Measurements from ENCODE around the gene BUB1.
A peak's percentile ranks its signal among the peaks of the same experiment; 100 is the strongest.

BUB1 gene

DNA sequence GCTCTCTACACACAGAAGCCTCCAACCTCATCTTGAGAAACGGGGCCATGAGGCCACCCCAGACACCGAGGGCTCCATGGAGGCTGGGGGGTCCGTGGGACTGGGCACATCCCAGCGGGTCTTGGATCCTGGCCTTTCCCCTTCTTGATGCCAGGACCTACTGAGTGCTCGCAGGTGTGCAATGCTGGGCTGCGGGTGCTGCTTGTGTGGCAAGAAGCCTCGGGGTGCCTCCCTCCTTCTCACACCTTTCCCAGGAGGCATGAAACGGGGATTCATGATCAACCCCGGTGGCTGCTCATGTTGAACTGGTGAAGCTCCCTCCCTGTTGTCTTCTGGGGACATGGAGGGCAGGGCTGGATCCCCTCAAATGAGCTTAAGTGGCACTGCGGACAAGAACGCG lies 2.0 kb upstream of the BUB1 start:
- DNase-seq (ENCODE audit: insufficient read length, low spot score) (no peak), FAIRE-seq (no peak)
- TF ChIP-seq POLR2A (IDR thresholded peaks at IDR 0.05; ENCODE audit: low read depth, low read length), result no peak

DNA sequence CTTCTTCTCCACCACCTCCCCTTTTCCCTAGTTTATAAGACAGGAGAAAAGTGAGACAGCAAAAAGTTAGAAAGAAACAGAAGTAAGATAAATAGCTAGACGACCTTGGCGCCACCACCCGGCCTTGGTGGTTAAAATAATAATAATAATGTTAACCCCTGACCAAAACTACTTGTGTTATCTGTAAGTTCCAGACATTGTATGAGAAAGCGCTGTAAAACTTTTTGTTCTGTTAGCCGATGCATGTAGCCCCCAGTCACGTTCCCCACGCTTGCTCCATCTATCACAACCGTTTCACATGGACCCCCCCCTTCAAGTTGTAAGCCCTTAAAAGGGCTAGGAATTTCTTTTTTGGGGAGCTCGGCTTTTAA lies 1.5 kb upstream of the BUB1 start:
- no peak for TF ChIP-seq POLR2A (IDR thresholded peaks at IDR 0.05; ENCODE audit: low read depth, low read length)
- DNase-seq (ENCODE audit: insufficient read length, low spot score) (no peak), FAIRE-seq (no peak)

DNA sequence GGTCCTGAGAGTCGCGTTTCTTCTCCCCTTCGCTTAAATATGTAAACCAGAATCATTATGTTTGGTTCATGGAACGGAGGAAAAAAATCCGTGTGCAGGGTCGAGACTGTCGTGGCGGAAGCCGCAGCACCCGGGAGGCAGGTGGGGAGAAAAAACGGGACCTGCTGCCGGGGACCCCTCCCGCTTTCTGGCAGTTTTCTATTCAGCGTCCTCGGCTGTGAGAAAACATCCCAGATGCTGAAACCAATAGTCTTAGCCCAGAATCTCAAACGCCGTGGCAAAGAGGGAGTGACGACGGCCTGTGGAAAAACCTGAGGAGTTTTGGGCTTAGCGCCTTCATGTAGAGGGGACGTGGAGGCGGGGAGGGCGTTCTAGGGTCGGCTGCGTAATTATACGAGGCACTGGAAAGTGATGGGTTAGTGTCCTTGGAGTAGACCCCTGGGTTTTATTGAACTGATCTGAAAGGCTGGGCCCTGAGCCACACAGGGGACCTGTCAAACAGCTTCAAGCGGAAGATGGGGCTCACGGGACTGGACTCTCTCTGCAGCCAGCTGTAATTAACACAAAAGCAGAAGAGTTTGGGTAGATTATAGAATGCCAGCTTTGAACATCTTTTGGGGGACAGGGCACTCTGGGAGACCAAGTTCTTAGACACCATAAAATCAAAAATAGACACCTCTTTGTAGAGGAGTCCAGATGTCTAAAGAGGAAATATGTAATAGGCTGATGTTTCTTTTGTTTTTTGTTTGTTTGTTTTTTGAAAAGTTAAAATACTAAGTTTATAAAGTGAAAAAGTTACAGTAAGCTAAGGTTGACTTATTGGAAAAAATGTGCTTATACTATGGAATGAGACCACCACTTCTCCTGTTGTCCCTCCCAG lies 834 bp upstream of the BUB1 start:
- no peak for TF ChIP-seq POLR2A (IDR thresholded peaks at IDR 0.05; ENCODE audit: low read depth, low read length)
- FAIRE-seq (no peak), DNase-seq (ENCODE audit: insufficient read length, low spot score) (peak; percentile 11)

DNA sequence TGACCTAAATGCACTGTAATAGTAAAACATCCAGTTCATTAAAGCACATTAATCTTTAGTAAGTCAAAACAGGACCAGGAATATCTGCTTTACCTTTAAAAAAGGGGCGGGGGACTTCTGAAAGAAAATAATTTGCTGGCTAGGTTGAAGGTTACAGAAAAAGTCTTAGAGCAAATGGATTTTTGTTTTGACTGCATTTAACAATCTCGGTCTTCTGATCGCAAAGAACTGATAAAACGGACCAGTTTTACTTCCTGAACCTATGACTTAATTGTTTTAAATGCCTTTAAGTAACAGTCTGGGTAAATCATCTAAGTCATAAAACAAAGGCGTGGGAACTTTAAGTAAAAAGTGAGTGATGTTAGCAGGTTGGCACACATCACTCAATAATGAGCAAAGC lies 783 bp downstream of the BUB1 start:
- FAIRE-seq, result no peak
- TF ChIP-seq POLR2A (IDR thresholded peaks at IDR 0.05; ENCODE audit: low read depth, low read length), result no peak
- DNase-seq (ENCODE audit: insufficient read length, low spot score), result no peak

DNA sequence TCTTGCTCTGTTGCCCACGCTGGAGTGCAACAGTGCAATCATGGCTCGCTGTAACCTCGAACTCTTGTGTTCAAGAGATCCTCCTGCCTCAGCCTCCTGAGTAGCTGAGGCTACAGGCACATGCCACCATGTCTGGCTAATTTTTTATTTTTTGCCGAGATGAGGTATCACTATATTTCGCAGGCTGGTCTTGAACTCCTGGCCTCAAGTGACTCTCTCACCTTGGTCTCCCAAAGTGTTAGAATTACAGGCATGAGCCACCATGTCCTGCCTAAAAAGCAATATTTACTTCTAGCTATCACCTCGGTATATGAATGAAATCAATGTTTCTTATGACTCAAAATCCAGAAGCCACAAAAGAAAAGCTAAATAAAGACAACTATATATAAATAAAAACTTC lies 2.2 kb downstream of the BUB1 start:
- no peak for FAIRE-seq
- DNase-seq (ENCODE audit: insufficient read length, low spot score), result no peak
- TF ChIP-seq POLR2A (IDR thresholded peaks at IDR 0.05; ENCODE audit: low read depth, low read length), result no peak

DNA sequence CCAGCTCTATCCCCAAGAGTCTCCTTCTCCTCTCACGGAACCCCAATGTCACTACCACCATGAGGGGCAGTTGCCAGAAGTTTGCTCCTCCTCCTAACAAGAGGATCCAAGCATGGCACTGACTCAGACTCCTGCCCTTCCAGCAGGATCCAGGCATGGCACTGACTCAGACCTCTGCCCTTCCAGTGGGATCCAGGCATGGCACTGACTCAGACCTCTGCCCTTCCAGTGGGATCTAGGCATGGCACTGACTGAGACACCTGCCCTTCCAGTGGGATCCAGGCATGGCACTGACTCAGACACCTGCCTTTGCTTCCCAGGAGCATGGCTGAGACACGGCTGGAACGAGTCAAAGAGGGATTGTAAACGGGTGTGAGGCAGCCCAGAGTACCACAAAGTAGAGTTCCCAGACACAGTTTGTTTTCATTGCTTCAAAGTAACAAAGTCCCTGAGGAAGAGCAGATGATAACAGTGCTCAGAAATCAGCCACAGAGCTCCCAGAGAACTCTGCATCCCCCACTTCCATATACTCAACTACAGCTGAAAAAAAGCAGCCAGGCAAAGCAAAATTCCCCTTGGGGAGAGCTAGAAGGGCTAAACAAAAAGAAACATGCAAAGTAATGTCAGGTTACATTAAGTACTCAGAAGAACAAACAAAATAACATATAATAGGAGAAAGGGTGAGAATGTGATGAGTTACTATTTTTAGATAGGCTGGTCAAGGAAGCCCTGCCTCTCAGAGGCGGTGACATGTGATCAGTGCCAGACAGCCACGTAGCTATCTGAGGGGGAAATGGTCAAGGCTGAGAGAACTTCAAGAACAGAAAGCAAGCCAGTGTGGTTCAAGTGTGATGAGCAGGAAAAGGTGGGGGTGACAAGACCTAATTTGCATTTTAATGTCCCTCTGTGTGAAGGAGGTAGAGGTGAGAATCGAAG lies 3.0 kb downstream of the BUB1 start:
- FAIRE-seq (peak; percentile 96), DNase-seq (ENCODE audit: insufficient read length, low spot score) (peak; percentile 64)
- TF ChIP-seq POLR2A (IDR thresholded peaks at IDR 0.05; ENCODE audit: low read depth, low read length), result no peak

DNA sequence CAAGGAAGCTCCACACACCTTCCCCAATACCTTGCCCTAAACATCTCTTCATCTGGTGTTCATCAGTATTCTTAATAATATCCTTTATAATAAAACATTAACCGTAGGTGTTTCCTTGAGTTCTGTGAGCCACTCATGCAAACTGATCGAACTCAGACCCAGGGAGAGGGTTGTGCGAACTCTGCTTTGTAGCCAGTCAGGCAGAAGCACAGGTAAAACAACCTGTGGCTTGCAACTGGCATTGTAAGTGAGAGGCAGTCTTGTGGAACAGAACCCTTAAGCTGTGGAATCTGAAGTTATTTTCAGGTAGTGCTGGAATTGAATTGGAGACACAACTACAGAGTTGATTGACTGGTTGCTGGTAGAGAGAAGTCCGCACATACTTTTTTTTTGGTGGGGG lies 4.7 kb downstream of the BUB1 start:
- FAIRE-seq (no peak), DNase-seq (ENCODE audit: insufficient read length, low spot score) (no peak)
- TF ChIP-seq POLR2A (IDR thresholded peaks at IDR 0.05; ENCODE audit: low read depth, low read length), result no peak

DNA sequence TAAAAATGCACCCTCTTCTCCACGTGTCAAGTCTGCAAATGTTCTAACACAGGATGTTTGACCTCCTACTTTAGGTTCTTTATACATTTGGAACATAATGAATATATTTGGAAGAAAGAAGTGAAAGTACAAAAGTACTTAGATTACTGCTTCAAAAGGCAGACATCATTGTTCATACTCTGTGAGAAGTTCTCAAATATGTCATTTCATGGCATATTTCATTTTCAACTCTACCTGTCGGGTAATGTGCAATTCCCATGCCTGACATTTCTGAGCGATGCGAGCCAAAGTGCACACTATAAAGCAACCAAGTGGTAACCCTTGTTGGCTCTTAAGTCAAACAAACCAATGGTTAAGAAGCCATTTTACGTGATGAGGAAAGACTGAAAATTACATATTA lies 7.0 kb downstream of the BUB1 start:
- no peak for FAIRE-seq

DNA sequence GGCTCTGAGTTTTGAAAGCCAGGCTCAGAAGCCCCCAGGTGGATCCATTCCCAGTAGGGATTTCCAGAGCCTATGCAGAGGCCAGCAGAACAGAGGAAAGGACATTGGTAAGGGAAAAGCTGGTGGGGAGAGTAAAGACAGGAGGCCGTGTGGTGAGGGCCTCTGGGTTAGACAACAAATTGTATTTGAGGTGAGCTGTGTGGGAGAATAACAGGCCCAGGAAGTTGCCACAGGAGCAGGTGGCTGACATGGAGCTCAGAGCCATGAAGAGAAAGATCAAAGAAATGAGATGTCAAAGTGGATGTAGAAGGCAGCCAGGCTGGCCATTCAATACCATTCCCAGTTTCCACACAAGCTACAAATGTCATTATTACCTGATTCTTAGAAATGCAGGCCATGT lies 8.8 kb downstream of the BUB1 start:
- TF ChIP-seq POLR2A (IDR thresholded peaks at IDR 0.05; ENCODE audit: low read depth, low read length), result no peak
- DNase-seq (ENCODE audit: insufficient read length, low spot score), result no peak
- FAIRE-seq, result no peak

More for the DNA sequence above, 7.0 kb downstream of the BUB1 start:
- DNase-seq (ENCODE audit: insufficient read length, low spot score), result no peak
- TF ChIP-seq POLR2A (IDR thresholded peaks at IDR 0.05; ENCODE audit: low read depth, low read length), result no peak

DNA sequence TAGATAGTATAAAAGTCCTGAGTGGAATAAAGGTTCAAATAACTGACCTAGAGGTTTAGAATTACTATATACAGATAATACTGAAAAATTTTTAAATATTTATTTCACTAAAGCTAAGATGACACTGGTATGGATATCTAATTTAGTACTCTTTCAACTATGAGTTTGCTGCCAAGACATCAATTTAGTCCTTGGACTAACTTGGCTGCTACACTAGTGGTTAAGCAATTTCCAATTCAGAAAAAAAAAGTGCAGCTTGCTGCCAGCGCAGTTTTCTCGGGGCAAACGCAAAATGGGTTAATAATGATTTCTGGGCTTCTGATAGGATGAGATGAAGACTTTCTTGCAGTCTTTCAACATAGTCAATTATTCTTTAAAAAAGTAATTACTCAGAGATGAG lies 10.8 kb downstream of the BUB1 start:
- no peak for TF ChIP-seq POLR2A (IDR thresholded peaks at IDR 0.05; ENCODE audit: low read depth, low read length)
- no peak for DNase-seq (ENCODE audit: insufficient read length, low spot score)
- no peak for FAIRE-seq

DNA sequence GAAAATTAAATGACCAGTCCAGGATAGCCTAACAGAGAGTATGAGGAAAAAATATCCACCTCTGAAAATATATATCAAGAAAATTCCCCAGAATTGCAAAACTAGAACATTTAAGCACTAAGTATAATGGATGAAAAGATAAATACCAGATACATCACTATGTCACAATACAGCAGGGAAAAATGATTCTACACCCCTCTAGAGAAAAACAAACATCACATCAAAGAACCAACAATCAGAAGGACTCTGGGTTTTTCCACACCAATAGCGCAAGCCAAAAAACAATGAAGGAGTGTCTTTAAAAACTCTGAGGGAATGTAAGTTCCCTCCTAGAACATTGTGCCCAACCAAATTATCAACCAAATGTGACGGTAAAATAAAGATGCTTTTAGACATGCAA lies 13.7 kb downstream of the BUB1 start:
- FAIRE-seq (no peak), DNase-seq (ENCODE audit: insufficient read length, low spot score) (no peak)
- no peak for TF ChIP-seq POLR2A (IDR thresholded peaks at IDR 0.05; ENCODE audit: low read depth, low read length)

DNA sequence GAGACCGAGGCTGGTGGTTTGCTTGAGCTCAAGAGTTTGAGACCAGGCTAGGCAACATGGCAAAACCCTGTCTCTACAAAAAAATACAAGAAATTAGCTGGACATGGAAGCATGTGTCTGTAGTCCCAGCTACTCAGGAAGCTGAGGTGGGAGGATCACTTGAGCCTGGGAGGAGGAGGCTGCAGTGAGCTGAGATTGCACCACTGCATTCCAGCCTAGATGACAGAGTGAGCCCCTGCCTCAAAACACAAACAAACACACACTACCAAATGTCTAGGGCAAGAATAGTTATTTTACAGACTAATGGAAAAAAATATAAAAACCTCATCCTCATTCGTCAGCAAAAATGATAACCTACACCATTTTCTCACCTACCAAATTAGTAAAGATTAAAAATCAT lies 15.3 kb downstream of the BUB1 start:
- DNase-seq (ENCODE audit: insufficient read length, low spot score) (no peak), FAIRE-seq (no peak)
- TF ChIP-seq POLR2A (IDR thresholded peaks at IDR 0.05; ENCODE audit: low read depth, low read length), result no peak

DNA sequence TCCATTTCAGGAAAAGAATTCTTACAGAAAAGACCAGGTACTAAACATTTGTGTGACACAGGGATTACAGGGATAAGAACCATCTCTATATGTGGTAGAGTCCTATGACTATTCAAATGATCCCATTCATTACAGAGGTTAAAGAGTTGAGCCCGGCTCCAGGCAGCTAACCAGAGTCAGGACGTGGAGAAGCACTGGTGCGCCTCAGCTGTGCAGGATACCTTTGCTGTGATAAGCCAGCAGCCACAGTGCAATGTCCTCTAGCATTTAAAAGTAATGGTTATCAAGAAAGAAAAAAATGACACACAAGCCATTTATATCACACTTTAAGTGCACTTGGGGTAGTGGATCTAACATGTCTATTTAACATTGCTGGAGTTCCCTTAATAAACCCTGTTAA lies 17.3 kb downstream of the BUB1 start:
- no peak for FAIRE-seq
- no peak for TF ChIP-seq POLR2A (IDR thresholded peaks at IDR 0.05; ENCODE audit: low read depth, low read length)

DNA sequence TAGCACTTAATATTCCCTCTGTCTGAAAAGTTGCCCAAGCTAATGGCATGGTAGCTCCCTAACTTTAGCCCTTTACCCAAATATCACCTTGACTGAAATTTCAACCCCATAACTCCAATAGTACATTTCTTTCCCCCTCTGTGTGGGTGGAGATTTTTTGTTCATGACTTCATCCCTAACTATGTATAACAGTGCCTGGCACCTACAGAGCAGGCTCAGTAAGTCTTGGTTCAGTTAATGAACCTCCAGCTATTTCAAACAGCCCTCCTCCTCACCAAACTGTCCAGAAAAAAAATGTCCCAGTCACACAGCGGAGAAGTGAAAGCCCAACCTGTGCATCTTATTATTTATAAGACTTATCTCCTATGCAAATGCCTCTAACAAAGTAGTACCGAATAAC lies 18.6 kb downstream of the BUB1 start:
- no peak for FAIRE-seq
- no peak for DNase-seq (ENCODE audit: insufficient read length, low spot score)
- no peak for TF ChIP-seq POLR2A (IDR thresholded peaks at IDR 0.05; ENCODE audit: low read depth, low read length)

More for the DNA sequence above, 17.3 kb downstream of the BUB1 start:
- no peak for DNase-seq (ENCODE audit: insufficient read length, low spot score)

All from H54 (cell line).